Fibroblast of skin of right quadriceps (primary cell): Measurements from ENCODE around the gene PZP.

Source experiments
- DNase-seq: peaks from one replicate; pipeline ENCODE4 v3.0.0-alpha.2; 2013

Gene PZP

DNA sequence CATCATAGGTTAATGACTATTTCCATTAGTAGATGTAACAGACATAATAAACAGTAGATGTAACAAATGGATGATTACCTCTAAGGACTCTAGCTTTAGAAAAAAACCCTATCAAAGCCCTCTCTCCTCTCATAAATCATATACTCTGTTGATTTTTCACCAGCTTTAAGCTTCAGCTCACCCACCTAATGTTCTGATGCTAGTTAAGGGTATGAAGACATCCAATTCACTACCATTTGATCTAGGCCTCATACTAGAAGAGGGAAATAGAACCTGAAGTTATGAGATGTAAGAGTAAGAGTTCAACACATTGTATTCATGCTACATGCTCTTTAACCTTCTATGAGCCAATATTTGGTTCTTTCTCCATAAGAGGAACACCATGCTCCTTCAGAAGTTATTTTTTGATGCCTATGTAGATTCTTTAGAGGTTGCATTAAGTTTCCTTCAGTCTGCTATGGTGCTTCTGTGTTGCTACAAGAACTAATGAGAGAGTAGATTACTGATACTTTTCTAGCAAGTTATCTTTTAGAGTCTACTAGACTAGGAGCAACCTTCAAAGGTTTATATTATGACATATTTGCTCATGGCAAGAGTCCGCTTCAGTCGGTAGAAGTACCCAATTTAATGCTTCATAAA lies 108.5 kb downstream of the PZP start:
- no peak for DNase-seq
